COLO829 (cell line): ENCODE measurements around the gene ENOX1.

ENCODE experiments used
- DNase-seq: peaks from one replicate; pipeline ENCODE4 v3.0.0; 2012; ENCODE audit warnings: low spot score

The ENOX1 gene

DNA sequence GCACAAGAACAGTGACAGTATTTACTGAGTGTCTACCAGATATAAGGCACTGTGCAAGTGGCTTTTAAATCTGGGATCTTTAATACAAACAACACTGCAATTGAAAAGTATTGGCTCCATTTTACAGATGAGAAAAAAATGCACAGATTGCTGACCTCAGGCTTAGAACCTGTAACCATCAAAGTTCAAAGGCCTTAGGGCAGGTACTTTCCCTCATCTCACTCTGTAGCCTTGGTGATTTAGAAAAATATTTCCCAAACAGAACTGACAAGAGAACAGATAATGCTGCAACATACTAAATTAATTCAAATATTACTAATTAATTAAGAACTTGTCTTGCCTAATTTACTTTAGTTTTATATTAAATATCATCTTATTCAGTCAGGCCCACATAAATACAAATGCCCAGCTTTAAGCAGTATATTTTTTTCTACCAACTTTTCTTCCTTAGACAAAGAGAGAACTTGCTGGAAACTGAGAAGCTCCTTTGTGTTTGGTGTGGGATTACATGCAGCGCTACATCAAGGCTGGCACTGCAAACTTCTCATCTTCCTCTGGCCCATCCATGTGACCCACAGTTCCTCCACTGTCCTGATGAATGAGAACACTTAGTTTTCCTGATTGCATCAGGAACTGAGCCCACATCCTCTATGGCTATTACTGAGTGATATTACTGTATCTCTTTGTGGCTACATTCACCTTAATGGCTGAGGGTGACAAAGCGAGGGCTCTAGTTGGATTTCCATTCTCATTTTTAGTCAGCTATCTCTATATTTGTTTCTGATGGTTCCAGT is 302.1 kb downstream of the ENOX1 start:
- peak; percentile 58 for DNase-seq

DNA sequence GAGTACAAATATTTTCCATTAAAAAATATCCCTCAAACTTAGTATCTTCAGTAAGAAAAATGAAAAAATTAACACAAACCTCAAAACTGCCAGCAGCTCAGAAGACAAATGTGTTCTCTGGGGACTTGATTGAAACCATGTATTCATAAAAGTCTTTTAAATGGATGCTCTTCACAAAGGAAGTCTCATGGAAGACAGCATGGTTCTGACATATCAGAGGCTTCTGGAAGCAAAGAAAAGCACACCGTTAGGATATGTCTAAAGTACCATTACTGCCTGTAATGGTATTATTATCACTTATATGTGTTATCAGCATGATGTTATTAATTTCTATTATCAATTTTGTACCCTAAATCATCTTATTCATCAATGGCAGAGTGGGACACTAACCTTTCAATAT is 302.8 kb downstream of the ENOX1 start:
- DNase-seq, result peak; percentile 9

DNA sequence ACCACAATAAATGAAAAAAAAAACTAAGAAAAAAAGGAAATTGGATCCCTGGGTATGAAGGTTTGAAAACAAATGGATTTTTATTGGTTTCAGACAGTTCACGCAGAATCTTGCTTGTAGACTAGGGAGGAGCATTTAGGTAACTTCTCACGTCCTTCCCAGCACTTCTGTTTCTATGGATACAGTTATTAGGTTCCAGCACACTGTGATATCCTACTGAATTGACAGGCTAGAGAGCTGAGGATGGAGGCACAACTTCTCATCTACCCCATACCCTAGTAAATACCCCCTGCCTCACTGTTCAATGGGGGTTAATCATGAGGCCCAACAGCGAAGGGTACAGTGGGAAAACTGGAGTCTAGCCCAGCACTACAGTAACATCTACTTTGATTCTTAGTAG is 304.1 kb downstream of the ENOX1 start:
- DNase-seq, result no peak

DNA sequence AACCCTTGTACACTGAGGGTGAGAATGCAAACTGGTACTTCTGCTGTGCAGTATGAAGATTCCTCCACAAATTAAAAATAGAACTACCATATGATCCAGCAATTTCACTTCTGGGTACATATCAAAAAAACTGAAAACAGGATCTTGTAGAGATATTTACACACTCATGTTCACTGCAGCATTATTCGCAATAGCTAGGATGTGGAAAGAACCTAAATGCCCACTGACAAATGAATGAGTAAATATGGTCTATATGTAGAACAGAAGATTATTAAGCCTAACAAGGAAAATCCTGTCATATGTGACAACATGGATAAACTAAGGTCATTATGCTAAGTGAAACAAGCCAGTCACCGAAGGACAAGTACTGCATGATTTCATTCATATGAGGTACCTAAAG is 304.7 kb downstream of the ENOX1 start:
- no peak for DNase-seq

DNA sequence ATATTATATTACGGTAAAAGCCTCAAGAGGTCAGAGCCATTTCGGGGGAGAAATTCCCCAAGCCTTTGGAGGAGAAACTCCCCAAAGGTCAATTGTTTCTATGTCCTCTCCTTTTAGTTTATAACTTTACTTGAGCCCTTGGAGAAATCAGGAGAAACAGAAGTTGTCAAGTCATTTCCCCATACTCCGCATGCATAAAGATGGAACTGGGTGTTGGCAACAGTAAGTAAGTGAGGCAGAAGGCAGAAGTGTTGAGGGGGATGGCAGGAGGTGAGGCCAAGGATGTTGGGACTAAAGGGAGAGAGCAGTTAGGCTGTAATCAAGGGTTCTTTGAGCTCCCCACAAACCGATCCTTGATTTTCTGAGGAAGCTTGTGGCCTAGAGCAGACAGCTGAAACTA is 307.9 kb downstream of the ENOX1 start:
- DNase-seq, result no peak

DNA sequence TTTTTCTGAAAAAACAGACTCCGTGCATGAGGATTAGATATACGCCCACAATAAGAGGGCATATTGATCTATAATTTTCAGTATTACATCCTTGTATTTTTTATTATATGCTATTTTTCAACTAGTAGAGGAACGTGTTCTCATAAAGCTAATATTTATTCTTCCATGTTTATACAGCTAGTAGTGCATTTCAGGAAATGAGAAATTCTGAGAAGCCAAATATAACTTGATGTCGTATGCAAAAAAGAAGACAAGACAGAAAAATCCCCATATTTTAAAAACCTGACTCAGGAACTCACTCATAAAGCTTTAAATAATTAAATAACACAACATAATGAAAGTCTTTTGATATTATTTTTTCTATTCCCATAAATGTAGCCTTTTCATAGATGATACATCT is 308.6 kb downstream of the ENOX1 start:
- no peak for DNase-seq

DNA sequence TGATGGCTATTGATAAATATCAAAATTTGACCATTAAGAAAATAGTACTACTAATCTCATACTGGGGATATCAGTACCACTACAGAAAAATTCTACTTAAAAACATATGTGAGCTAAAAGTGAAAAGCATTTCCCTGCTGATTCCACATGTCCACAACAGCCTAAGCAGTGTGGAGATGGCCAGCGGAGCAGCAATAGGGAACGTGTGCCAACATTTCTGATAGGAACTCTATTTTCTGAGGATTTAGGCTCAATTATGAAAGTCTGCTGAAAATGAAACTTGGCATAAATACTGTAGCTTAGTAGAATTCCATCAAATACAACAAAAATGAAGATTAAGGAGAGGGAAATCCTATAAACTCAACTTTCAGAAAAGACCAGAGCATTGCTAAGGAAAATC is 311.6 kb downstream of the ENOX1 start:
- no peak for DNase-seq

DNA sequence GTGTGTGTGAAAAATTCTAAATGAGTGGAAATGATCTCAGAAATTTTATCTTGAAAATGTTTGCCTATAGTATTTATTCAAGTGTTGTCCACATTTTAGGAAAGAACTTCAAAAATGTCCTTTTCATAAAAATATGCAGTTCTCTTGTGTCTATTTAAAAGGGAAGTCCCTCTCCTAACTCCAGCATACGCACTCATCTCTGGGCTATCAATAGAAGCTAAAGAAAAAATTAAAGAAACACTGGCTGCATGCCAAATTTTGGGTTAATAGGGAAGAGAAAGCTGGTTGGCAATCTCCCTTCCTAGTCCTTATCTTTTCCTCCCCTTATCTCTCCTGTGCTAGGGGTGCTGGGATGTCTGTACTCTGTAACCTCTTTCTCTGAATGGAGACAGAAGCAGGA is 313.3 kb downstream of the ENOX1 start:
- peak; percentile 66 for DNase-seq

DNA sequence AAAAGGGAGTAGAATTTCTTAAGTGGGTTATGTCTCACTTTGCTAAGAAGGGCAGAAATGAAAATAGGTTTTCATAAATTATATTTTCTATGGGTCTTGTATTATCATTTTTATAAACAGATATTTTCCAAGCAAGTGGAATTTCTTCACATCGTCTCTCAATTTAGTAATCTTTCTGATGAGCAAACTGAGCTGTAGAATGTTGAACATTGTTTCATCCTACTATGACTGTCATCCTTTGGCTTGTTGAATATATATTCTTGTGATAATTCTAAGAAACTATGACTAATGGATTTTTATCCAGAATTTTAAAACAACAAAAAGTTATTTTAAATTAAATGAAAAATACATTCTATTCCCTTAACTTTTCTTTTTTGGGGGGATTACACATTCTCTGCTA is 313.8 kb downstream of the ENOX1 start:
- DNase-seq, result peak; percentile 5

DNA sequence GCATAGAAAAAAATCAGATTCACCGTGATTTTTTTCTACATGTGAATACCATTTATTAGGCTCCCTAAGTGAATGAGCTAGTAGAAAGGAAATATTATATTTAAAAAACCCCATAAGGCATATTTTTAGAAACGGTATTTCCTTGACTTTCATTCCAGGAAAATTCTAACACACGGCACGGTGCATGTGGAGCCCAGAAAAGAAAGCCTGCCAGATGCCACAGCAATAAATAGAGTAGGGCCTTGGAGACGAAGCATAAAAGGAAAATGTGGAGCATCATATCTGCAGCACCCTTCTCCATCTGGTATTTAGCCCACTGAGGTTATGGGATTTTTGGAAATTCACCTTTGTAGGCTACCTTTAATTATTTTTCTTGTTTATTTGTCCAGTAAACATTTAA is 314.4 kb downstream of the ENOX1 start:
- DNase-seq, result no peak

DNA sequence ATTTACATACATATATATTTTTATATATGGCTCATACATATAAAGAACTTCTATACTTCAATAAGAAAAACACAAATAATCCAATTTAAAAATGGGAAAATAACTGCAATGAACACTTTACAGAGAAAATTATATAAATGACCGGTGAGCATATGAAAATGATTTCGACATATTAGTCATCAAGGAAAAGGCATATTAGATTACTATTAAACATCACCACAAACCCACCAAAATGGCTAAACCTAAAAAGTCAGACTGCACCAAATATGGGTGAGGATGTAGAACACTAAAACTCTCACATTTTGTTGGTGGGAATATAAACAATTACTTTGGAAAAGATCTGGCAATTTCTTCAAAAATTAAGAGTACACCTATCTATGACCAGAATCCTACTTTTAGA is 316.2 kb downstream of the ENOX1 start:
- DNase-seq, result no peak

DNA sequence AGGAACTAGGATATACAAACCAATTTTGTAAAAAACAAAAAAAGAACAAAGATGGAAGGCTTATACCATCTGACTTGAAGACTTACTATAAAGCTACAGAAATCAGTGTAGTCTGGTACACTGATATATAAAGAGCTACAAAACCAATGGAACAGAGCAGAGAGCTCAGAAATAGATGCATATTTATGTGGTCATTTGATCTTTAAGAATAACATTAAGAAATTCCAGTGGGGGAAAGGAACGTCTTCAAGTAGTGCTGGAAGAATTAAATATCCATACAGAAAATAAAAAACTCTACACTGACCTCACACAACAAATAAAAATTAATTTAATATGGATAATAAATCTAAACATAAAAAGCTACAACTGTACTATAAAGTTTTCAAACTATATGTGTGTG is 317.0 kb downstream of the ENOX1 start:
- DNase-seq, result no peak

DNA sequence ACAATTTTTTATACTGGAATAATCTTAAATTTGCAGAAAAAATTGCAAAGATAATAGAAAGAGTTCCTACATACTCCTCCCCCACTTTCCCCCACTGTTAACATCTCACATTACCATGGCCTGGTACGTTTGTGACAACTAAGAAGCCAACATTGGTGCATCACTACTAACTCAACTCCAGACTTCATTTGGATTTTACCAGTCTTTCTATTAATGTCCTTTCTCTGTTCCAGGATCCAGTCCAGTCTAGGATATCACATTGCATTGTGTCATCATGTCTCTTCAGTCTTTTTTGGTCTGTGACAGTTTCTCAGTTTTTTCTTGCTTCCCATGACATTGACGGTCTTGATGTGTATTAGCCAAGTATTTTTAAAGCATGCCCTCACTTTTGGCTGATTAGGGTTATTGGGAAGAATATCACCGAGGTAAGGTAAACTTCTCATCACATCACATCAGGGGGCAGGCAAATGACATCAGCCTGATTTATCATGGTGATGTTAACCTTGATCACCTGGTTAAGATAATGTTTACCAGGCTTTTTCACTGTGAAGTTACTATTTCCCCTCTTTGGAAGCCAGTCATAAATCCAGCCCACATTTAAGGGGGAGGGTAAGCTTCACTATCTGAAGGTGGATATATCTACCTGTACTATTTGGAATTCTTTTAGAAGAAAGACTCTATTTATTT is 322.1 kb downstream of the ENOX1 start:
- no peak for DNase-seq

DNA sequence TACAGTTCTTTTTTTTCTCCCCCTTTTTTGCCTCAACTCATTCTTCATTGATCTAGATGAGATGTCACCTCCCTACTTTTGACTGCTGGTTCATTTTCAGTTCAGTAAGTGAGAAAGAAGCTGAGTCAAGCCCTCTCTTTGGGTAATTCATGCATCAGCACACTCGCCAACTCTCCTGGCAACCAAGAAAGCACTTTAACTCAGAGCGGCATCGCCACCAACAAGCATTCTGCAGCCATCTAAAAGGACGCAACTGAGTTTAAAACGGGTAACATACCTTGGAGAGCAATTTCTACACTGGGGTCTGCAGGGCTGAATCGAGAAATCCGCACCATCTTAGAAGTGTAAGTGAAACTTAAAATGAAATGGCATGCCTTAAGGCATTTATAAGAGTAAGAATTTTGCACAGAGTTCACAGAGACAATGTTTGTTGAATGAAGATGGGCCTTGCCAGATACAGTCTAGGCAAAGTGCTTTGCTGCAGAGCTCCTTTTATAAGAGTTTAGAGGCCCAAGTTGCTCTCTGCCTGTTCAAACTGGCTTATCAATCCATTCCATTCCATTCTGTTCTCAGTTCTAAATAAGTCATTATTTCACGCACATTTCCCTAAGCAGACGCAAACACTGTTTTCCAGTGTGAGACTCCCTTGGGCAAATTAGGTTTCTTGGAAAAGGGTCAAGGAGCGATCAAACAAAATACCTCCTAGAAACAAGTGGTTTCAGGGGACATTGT is 338.0 kb downstream of the ENOX1 start:
- no peak for DNase-seq

DNA sequence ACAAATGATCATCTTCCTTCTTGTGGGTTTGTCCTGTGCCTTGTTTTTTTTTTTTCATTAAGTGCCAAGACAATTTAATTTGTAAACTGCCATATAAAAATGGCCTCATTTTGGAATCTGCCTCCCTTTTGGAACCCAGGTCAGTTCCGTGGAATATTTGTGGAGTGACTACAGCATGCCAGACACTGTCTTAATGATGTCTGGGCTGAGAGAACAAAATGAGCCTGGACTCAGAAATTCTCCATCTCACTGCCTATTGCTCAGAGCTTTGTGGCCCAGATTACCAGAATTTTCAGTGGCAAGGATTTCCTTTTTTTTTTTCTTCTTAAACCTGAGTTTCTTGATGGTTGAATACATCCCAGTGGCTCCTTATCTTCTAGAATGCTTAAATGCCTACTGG is 340.6 kb downstream of the ENOX1 start:
- DNase-seq, result no peak

DNA sequence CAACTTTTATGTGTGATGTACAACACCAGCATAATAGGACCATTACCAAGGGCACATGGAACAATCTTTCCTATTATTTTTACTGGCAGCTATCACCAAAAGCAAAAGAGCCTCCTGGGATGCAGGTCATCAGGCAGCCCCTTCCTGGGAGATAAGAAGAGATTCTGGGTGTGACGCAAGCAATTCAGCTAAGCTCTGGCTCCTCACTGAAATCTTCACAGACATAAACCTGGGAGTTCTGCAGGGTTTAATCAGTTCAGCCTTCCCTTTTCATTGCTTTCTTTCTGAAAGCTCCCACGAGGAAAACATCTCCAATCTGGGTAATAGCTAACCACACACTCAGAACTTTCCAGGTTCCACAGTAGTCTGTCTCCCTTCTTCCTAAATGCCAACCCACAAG is 341.1 kb downstream of the ENOX1 start:
- no peak for DNase-seq

DNA sequence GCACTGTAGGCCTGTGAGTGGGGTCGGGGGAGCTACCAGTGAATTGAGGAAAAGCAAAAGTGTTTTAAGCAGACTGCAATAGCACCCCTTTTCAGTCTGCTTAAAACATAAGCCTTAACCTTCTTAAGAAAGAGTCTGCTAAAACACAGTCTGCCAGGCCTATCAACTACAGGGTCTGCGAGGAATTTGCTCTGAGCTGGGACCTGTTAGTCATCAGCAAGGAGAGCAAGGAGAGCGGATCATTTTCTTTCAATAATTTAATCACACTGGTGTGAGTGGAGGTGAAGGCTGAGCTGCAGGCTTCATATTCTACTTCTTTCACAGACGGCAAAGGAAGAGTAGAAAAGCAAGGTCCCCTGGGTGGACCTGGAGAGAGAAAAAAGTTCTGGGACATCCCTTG is 342.7 kb downstream of the ENOX1 start:
- no peak for DNase-seq

DNA sequence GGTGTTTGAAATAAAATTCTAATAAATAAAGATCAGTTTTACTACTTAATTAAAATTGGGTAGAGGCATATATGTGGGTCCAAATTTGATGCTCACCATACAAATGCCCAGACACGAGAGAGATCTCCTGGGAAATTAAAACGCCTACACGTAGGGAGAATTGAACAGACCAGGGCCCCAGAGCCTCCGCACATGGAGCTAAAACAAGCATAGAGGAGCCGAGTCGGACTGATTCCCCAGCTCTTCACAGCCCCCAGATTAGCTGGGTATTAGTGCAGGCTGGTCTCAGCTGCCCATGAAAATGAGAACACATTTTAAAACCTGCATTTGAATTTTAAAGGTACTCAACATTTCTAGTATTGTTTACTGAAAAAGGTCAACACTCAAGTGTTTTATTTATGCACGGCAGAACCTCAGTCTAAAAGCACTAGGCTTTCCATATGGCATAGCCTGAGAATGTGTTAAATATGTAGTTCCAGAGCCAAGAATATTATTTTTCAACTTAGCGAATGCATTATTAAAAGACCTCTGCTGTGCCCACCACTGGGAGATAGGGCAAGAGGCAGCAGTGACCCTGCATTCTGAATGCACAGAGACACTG is 344.8 kb downstream of the ENOX1 start:
- no peak for DNase-seq

DNA sequence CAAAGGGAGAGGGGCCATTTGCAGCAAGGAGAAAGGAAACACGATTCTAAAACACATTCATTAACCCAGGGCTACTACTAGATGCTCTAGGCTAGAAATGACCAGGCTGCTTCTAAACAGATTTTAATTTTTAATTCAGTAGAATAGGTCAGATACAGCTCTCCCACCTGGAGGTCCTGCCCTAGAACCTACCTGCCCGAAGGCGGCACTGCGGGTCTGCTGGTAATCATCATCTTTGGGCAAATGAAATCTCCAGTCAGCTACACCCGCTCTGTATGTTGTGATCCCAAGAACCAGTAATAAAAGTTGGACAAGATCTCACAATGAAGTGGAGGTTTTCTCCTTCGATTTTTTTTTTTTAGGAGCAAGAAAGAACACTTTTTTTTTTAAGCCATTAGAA is 345.3 kb downstream of the ENOX1 start:
- DNase-seq, result no peak

DNA sequence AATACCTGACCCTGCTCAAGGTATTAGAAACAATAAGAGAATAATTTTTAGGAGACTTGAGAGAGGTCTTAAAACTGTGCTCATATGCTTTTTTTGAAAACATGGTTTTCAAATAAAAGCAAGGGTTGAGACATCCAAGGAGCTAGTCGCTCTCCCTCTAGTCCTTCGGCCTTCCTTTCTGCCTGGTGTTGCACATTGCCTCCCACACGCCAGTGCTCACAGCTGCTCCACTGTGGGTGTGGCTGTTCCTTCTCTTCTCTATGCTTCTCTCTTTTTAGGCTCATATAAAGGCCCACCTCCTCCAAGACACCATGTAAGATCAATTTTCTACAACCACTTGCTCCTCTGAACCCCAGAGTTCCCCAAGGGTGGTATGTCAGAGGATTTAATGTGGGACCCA is 352.6 kb downstream of the ENOX1 start:
- DNase-seq, result no peak

DNA sequence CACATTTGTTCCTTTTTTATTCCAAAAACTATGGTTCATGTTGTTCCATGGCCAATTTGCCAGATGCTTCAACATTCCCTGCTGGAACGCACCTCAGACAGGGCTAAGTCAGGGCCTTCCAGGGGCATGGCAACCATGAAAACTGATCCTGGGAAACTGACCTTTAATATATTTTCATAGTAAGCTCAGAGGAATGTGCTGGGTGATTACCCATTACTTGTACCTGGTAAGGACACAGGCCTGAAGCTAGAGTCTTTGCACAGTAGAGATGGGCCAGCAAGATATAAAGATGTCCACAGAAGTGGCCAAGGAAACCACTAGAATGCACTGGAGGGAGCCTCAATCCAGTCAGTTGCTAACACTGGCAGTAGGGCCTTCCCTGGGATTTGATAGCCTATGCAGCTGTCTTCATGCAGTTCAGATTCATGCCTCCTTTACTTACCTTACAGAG is 353.1 kb downstream of the ENOX1 start:
- DNase-seq, result no peak

DNA sequence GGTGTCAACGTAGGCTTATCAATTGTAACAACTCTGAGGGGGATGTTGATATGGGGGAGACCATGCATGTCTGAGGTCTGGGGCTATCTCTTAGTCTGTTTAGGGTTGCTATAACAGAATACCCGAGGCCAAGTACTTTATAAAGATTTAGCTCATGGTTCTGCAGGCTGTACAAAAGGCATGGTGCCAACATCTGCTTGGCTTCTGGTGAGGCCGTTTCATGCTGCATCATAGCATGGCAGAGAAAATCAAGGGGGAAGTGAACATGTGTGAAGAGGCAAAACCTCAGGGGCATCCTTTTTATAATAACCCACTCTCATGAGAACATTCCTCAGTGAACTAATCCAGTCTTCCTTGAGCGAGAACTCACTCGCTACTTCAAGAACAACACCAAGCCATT is 353.8 kb downstream of the ENOX1 start:
- DNase-seq, result no peak

DNA sequence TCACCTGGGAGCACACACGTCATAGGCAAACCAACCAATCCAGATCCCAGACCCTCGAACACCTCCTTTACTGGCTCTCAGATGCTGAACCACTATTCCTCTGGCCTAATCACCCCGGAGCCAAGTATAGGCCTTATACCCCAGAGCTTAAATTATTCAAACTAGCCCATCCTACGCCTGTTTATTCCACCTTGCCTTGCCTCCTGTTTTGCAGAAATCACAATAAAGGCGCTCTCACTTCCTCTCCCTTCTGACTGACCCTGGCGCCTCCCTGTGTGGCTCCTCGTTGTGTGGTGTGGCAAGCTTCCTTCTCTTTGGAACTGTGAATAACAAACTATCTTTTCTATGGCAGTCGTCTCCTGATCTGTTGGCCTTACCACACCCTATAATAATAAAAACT is 354.9 kb downstream of the ENOX1 start:
- no peak for DNase-seq
